ENCODE results near the gene NCLN. TPM values are rescaled to one million over a fixed set of nuclear protein-coding genes. Genes with fewer than 3 reads are reported as not detected.

NCLN gene
- total and polyA plus RNA-seq, 9 of the 15 experiments (the other 6 are each of a cell fraction or from before 2014, with no cell fraction given): 3.8 to 126 (median 39.6) TPM

GRCh38 chr19:3234800-3235199 is 49.1 kb downstream of the NCLN start (continued):
- TF ChIP-seq REST (IDR thresholded peaks at IDR 0.05; ENCODE audit: borderline replicate concordance): peak; percentile 16; the same call in 1 of the 2 replicates
- no peak for TF ChIP-seq REST (CRISPR knock-in tag; IDR thresholded peaks at IDR 0.05; ENCODE audit: low read depth)
- TF ChIP-seq HDAC2 (IDR thresholded peaks at IDR 0.05): 0 out of 2 replicates have a peak, but pooled peaks have one; percentile 53
- TF ChIP-seq SMARCA5 (IDR thresholded peaks at IDR 0.05): peak; percentile 97
- no peak for TF ChIP-seq CLOCK (CRISPR knock-in tag; IDR thresholded peaks at IDR 0.05; ENCODE audit: borderline replicate concordance)
- no peak for TF ChIP-seq ZBED1 (IDR thresholded peaks at IDR 0.05)
